ENCODE data around the gene MACROD1. TPM values are rescaled to one million over a fixed set of nuclear protein-coding genes. Genes with fewer than 3 reads are reported as not detected.

Gene MACROD1
- total RNA-seq: 22.4 TPM

DNA sequence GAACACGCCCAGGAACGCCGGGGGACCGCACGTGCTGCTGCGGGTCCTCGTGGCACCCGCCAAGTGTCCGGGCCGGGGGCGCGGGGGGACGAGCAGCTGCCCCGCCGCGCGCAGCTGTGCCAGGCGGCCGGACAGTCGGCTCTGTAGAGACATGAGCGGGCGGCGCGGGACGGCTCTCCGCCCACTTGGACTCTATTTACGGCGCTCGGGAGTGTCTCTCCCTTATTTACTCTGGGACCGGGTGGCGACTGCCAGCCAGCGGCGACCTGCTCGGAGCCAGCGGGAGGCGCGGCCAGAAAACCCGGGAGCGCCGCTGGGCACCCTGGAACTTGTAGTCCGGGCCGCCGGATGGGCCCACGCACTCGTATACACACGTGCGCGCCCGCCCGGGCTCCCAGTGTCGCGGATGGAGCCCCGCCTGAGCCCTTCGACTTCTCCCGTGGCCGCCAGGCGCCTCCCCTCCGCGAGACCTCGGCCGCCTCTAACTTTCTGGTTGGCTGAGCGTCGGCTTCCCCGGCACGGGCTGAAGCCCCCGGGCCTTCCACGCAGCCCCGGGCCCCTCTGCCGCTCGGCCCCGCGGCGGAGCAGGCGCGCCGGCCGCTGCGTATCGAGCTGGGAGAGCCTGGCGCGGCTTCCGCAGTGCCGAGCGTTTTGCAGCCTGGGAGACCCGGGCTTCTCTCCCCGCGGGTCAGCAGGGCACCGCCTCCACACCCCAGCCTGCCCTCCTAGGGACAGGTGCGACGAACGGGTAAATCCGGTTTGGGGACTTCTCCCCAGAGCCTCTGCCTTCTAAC lies at the start of gene MACROD1:
Gene MACROD1, minus strand, starts transcription at position 272 of the 794 bp plus-strand sequence. Its CDS starts 119 bp downstream, at position 153.
- DNase-seq (ENCODE audit: low read depth in 2 of 3, low spot score in 2 of 3): peak; percentile 44 to 64 (median 53)

DNA sequence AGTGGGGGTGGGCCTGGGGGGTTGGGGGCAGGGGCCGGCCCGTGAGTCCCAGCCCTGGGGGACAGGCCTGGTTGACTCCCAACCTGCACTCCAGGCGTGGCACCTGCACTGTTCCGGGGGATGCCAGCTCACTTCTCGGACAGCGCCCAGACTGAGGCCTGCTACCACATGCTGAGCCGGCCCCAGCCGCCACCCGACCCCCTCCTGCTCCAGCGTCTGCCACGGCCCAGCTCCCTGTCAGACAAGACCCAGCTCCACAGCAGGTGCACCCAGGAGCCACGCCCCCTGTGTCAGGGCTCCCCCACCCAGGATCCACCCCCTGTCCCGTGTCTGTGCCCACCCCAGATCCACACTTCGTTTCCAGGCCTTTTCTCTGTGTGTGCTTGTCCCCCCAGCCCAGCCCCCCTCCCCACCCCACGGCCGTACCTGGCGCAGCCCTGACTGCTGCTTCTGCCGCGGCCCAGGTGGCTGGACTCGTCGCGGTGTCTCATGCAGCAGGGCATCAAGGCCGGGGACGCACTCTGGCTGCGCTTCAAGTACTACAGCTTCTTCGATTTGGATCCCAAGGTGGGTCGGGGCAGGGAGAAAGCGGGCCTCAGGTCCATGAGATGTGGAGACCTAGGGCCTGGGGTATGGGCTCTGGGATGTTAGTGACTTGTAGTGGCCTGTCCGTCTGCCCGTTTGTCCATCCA lies 45.4 kb upstream of the MACROD1 start:
- DNase-seq (ENCODE audit: low read depth in 2 of 3, low spot score in 2 of 3): no peak

DNA sequence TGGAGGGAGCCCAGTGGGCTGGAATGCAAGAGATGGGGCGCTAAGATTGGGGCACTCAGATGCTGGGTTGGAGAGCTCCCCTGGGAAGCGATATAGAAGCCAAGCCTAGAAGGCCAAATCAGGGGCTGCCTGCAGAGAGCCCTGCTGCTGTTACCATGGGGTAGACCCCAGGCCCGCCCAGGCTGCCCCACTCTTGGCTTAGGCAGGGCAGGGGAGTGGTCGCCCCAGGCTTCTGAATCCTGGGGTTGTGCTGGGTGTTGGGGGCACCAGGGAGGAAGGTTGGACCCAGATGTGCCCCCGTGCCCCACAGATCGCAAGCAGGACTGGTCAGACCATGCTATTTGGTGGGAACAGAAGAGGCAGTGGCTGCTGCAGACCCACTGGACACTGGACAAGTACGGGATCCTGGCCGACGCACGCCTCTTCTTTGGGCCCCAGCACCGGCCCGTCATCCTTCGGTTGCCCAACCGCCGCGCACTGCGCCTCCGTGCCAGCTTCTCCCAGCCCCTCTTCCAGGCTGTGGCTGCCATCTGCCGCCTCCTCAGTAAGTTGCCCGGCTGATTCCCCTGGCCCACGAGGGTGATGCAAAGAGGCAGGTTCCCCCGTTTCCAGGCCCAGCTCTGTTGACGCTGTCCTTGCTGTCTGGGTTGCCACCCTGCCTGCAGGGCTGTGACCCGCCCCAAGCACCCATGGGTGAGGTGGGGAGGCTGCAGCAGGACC lies 44.5 kb upstream of the MACROD1 start:
- DNase-seq (ENCODE audit: low read depth in 2 of 3, low spot score in 2 of 3): no peak

DNA sequence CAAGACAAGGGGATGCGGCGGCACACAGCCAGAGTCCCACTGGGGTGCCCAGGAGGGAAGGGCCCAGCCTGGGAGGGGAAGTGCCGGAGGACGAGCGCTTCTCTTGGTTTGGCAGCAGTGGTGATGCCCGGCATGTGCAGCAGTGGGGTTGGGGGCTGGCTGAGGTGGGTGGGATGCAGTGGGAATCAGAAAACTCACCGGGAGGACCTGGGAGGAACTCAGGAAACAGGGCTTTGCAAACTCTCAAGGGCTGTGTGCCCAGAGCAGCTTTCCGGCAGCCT lies 43.6 kb upstream of the MACROD1 start:
- DNase-seq (ENCODE audit: low read depth in 2 of 3, low spot score in 2 of 3): no peak

GRCh38 chr11:64208796-64209562 lies 43.1 kb upstream of the MACROD1 start:
- no peak for DNase-seq (ENCODE audit: low read depth in 2 of 3, low spot score in 2 of 3)

DNA sequence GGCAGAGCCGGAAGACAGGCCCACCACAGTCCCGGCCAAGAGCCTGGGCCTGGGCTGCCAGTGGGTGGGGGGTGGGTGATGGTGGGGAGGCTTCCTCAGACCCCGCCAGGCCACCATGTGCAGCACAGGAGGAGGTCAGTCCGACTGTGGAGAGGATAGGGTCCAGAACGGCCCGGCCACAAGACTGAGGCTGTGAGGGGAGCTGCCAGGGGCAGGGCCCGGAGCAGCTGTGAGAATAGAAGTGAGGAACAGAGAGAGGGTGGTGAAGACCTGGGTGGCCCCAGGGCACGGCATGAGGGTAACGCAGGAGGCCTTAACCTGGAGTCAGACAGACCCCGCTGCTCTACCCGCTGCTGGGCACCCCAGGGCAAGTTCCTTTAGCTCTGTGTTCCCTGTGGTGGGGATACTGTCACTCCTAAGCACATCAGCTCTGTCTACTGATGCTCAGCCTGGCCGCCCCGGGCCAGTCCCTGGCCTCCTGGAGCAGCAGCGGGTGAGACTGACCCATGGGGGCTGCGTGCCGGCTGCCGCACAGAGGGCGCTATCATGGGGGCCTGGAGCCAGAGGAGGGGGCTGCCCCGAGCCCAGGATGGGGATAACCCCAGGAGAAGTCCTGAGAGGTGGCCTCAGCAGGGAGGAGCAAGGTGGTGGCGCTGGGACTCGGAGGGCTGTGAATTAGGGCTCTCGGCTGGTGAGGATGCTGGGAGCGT lies 42.3 kb upstream of the MACROD1 start:
- no peak for DNase-seq (ENCODE audit: low read depth in 2 of 3, low spot score in 2 of 3)

- peak in 2 of 3 donors; percentile 93 to 94 for DNase-seq (ENCODE audit: low read depth in 2 of 3, low spot score in 2 of 3)
These were observed 41.6 kb upstream of the MACROD1 start for GRCh38 chr11:64207256-64208085.

GRCh38 chr11:64206457-64207255 lies 40.7 kb upstream of the MACROD1 start, which contains the start of gene FERMT3:
FERMT3 (plus strand) TSS chr11:64206721; CDS start chr11:64207365, 644 bp downstream.
- DNase-seq (ENCODE audit: low read depth in 2 of 3, low spot score in 2 of 3): peak in 2 of 3 donors; percentile 85 to 93

GRCh38 chr11:64204464-64204989 lies 38.6 kb upstream of the MACROD1 start:
- DNase-seq (ENCODE audit: low read depth in 2 of 3, low spot score in 2 of 3): peak; percentile 72 to 96 (median 93)

DNA sequence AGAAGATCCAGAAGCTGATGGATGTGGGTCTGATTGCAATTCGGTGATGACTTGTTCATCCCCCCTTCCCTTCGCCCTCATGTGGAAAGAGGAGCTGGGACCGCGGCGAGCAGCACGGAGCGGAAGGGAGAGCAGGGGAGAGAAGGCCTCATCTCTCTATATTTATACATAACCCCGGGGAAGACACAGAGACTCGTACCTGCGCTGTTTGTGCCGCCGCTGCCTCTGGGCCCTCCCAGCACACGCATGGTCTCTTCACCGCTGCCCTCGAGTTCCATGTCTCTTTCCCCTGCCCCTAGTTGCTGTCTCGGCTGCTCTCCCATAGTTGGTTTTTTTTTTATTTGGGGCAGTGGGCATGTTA lies 38.1 kb upstream of the MACROD1 start:
- no peak for DNase-seq (ENCODE audit: low read depth in 2 of 3, low spot score in 2 of 3)

GRCh38 chr11:64203421-64204079 lies 37.6 kb upstream of the MACROD1 start:
- no peak for DNase-seq (ENCODE audit: low read depth in 2 of 3, low spot score in 2 of 3)

GRCh38 chr11:64202992-64203391 lies 37.1 kb upstream of the MACROD1 start:
- no peak for DNase-seq (ENCODE audit: low read depth in 2 of 3, low spot score in 2 of 3)

DNA sequence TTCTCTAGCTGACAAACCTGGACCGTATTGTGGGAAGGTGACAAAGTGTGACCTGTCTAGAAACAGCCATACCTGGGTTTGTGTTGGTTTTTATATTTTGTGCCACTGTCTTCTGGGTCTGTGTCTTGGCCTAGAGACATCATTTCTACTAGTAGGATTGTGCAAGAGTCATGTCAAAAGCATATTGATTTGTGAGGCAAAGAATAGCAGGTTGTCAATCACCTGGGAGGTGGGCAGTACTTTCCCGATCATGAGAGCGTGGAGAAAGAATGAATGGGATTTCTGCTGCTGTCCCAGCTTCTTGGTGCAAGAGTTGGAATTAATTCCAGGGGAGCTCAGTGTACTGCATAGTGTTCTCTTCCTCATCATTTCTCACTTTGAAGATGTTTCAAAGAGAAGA lies 35.6 kb upstream of the MACROD1 start:
- DNase-seq (ENCODE audit: low read depth in 2 of 3, low spot score in 2 of 3): no peak

DNA sequence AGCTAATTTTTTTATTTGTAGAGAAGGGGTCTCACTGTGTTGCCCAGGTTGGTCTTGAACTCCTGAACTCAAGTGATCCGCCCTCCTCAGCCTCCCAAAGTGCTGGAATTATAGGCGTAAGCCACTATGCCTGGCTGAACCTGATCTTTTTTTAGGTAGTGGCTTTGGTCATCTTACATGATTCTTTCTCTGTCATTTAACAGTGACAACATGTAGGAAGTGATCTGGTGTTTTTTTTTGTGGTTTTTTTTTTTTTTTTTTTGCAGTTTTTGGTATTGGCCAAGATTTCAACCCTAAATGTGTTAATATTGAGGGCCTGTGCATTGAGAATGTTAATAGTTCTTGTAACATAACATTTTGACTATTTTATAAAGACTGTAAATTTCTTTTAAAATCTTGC lies 32.6 kb upstream of the MACROD1 start:
- no peak for DNase-seq (ENCODE audit: low read depth in 2 of 3, low spot score in 2 of 3)

DNA sequence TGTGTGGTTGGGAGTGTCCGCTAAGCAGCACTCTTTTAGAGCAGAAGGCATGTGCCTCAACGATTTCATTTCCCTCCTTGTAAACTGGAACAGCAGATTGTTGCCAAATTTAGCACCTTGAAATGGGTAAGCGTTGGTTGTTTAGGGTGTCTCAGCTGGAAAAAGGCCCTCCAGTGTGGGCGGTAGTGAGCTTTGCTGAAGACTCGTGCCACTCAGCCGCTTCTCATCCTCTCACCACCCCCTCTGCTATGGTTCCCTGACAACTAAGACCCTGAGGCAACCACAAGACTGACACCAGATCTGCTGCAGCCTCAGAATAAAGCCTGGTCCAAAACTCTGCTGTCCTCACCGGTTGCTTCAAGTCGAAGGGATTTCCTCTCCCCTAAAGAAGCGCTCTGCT lies 30.7 kb upstream of the MACROD1 start:
- no peak for DNase-seq (ENCODE audit: low read depth in 2 of 3, low spot score in 2 of 3)

GRCh38 chr11:64192434-64192833 lies 26.5 kb upstream of the MACROD1 start:
- no peak for DNase-seq (ENCODE audit: low read depth in 2 of 3, low spot score in 2 of 3)

GRCh38 chr11:64186492-64187165 lies 20.7 kb upstream of the MACROD1 start:
- DNase-seq (ENCODE audit: low read depth in 2 of 3, low spot score in 2 of 3): no peak
